ENCODE results near the gene CECR2. TPM values are rescaled to one million over a fixed set of nuclear protein-coding genes. Genes with fewer than 3 reads are reported as not detected.

The CECR2 gene
- total and polyA plus RNA-seq, 10 of the 15 experiments (the other 5 are each of a cell fraction or from before 2014, with no cell fraction given) = 0.01 to 0.08 (median 0.01) TPM; not detected in 7

- no peak for TF ChIP-seq MLLT1 (IDR thresholded peaks at IDR 0.05)
- no peak for TF ChIP-seq ASH2L (IDR thresholded peaks at IDR 0.05; ENCODE audit: borderline replicate concordance, low read depth)
These were observed 119.8 kb downstream of the CECR2 start (continued) for GRCh38 chr22:17489101-17489500.

DNA sequence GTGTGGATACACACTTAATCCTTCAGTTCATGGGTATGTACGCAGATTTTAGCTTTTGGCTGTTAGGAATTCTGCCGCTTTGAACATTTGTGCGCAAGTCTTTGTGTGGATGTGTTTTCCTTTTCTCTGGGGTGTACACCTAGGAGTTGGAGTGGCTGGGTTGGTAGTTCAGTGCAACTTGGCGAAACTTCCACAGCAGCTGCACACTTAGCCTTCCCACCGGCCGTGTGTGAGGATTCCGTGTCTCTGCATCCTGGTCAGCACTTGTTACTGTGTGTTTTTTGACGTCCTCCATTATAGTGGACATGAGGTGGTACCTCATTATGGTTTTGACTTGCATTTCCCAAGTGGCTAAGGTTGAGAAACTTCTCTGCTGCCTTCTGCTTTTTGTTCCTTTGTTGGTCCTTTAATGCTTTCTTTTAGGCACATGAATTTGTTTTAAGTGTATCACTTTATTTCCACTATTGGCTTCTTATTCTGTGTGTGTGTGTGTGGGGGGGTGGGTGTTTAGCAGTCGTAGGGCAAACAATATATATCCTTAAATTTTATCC lies 121.9 kb downstream of the CECR2 start:
- in situ Hi-C loops (cut with MboI) = no loop called here
- RAD21 ChIA-PET (ENCODE audit: unreplicated experiment) = interaction anchor here (1.8 kb wide), 1 partner anchor 10 kb away, joined by 6 read pairs; no protein-coding TSS in a partner anchor
- CTCF ChIA-PET = interaction anchor here (1.3 to 2.5 kb wide), 2 partner anchors 11 to 319 kb away, joined by 3 to 15 read pairs; no protein-coding TSS in a partner anchor

More for the DNA sequence above, 121.9 kb downstream of the CECR2 start:
- H3K79me2 ChIP-seq (ENCODE audit: control insufficient read depth, insufficient read depth, low read length) = no peaks in the 10 kb centered on the region
- intact Hi-C loops (cut with micrococcal nuclease; ENCODE audit: unreplicated experiment) = no loop called here
- FAIRE-seq (no peak), ATAC-seq (no peak), DNase-seq (ENCODE audit: low read depth, low spot score) (no peak)
- no peak for TF ChIP-seq SMAD1 (IDR thresholded peaks at IDR 0.05; ENCODE audit: low read depth, partially characterized antibody)
- no peak for TF ChIP-seq PKNOX1 (IDR thresholded peaks at IDR 0.05)
- no peak for TF ChIP-seq WRNIP1 (IDR thresholded peaks at IDR 0.05; ENCODE audit: borderline replicate concordance, low read depth, low read length)
- no peak for TF ChIP-seq SUZ12 (IDR thresholded peaks at IDR 0.05; ENCODE audit: unreplicated experiment)
- no peak for TF ChIP-seq NR2C1 (IDR thresholded peaks at IDR 0.05)
- no peak for TF ChIP-seq ZBED1 (IDR thresholded peaks at IDR 0.05; ENCODE audit: borderline replicate concordance)
- TF ChIP-seq IRF5 (IDR thresholded peaks at IDR 0.05; ENCODE audit: borderline replicate concordance) = no peak
- no peak for TF ChIP-seq CUX1 (IDR thresholded peaks at IDR 0.05; ENCODE audit: insufficient replicate concordance, low read depth, low read length)
- H3K27ac ChIP-seq (ENCODE audit: control insufficient read depth, insufficient read depth) = no peak overlapping the region
- WGBS (ENCODE audit: insufficient coverage, insufficient replicate concordance, low lambda C conversion rate, missing lambda C conversion rate) = 52% methylated on average over 9 of the region's 9 CpGs
- ChIA-PET POLR2A (no interaction called here), SMC1A (ENCODE audit: uncharacterized antibody, unreplicated experiment) (no interaction called here)
- no peaks in the 10 kb centered on the region for H3K4me1 ChIP-seq (ENCODE audit: control insufficient read depth, insufficient read depth, low read length)
- H3K9me3 ChIP-seq (replicated peaks; ENCODE audit: control insufficient read depth, insufficient read depth, low read length) = no peaks in the 10 kb centered on the region
- H3K9ac ChIP-seq (ENCODE audit: control insufficient read depth, insufficient read depth, low read length) = no peak overlapping the region
- H2AFZ ChIP-seq (ENCODE audit: control insufficient read depth, low read depth, low read length) = no peak overlapping the region
- H3K4me2 ChIP-seq (ENCODE audit: control insufficient read depth, insufficient read depth) = no peak overlapping the region
- H3K36me3 ChIP-seq (ENCODE audit: control insufficient read depth in 2 of 2, insufficient read depth in 2 of 2, low read length in 1 of 2) = no peaks in the 10 kb centered on the region
- H3K27me3 ChIP-seq (replicated peaks in 1 of 2; ENCODE audit: control insufficient read depth in 2 of 2, insufficient read depth in 2 of 2, low read length in 1 of 2) = no peaks in the 10 kb centered on the region
- H3K4me3 ChIP-seq = no peak overlapping the region
- BruUV-seq (replicated peaks) = no TSS peak
- H4K20me1 ChIP-seq (ENCODE audit: control insufficient read depth, insufficient read depth) = no peaks in the 10 kb centered on the region
